Aorta (tissue), 5 donors: ENCODE data around the gene ELMO2. TPM values are rescaled to one million over a fixed set of nuclear protein-coding genes. Genes with fewer than 3 reads are reported as not detected.

ENCODE experiments used
- ATAC-seq: fragments of 200-7000 bp; cut with Tn5 transposase; one replicate; pipeline ENCODE4 v1.9.1; 2022; ENCODE audit warnings: moderate library complexity; ENCODE audit not compliant: low FRiP score
- DNase-seq, 2 donors: peaks; one replicate each; pipeline ENCODE4 v3.0.0-alpha.2; 2020
- H3K27ac ChIP-seq, 2 donors: one replicate each; pipeline ENCODE4 v1.5.1; 2013; ENCODE audit warnings: low read length in 2 of 2, mild to moderate bottlenecking in 2 of 2, moderate library complexity in 2 of 2, control low read depth in 1 of 2, inconsistent platforms in 1 of 2, low read depth in 1 of 2
- H3K27me3 ChIP-seq, 2 donors: one replicate each; pipeline ENCODE4 v1.6.1; 2013; ENCODE audit warnings: control low read depth in 1 of 2, low read length in 1 of 2, mild to moderate bottlenecking in 1 of 2, moderate library complexity in 1 of 2; ENCODE audit not compliant: insufficient read depth in 2 of 2, control insufficient read depth in 1 of 2
- H3K36me3 ChIP-seq, 2 donors: one replicate each; pipeline ENCODE4 v1.6.1; 2013; ENCODE audit warnings: control low read depth in 1 of 2, low read length in 1 of 2, mild to moderate bottlenecking in 1 of 2; ENCODE audit not compliant: insufficient read depth in 2 of 2, control insufficient read depth in 1 of 2
- H3K4me1 ChIP-seq, 2 donors: one replicate each; pipeline ENCODE4 v1.6.1; 2013; ENCODE audit warnings: low read length in 2 of 2, control low read depth in 1 of 2, mild to moderate bottlenecking in 1 of 2, moderate library complexity in 1 of 2; ENCODE audit not compliant: insufficient read depth in 2 of 2, control insufficient read depth in 1 of 2
- H3K4me3 ChIP-seq, 2 donors: one replicate each; pipeline ENCODE4 v1.5.1; 2013; ENCODE audit warnings: low read length in 2 of 2, control low read depth in 1 of 2, mild to moderate bottlenecking in 1 of 2
- H3K9me3 ChIP-seq: one replicate; pipeline ENCODE4 v1.6.1; 2013; ENCODE audit warnings: mild to moderate bottlenecking, low read length; ENCODE audit not compliant: control insufficient read depth
- WGBS, 2 donors: extraction: QIAGEN DNeasy Blood & Tissue Kit; methylation state at CpG; one replicate each; pipeline ENCODE4 v1.1.7; 2013; 5-methylcytosine and 5-hydroxymethylcytosine counted together
- intact Hi-C, 2 donors: fragments of 100-400 bp; cut with DNase I; formaldehyde crosslinking; loops; one replicate each; pipeline versions ENCODE4 v1.14.2 to v1.15.0; 2022
- polyA plus RNA-seq, 2 donors: library from polyadenylated mRNA; stranded (reverse); fragments of 200-250 nt; gene quantifications; one replicate each; pipeline ENCODE4 v1.2.3, GENCODE V29; 2013
- total RNA-seq, 2 donors: library from RNA; stranded (reverse); fragmentation: NEBNext Ultra II Directional; extraction: Animal tissue kit (Norgen Biotek cat#: 25700); gene quantifications; one replicate each; pipeline ENCODE4 v1.2.1, GENCODE V29; 2021
- donor health status: healthy with polysubstance abuse.
- donor health status: Bipolar disorder and iron deficiency.
- donor health status: DM: no; HTN: no; CAD: no.
- donor health status: DM: no; HTN: no; CAD: no.
- donor health status: DM: yes; HTN: yes; CAD: no.

Gene ELMO2
- total and polyA plus RNA-seq, 4 donors = 19.3 to 51.6 (median 35.8) TPM

DNA sequence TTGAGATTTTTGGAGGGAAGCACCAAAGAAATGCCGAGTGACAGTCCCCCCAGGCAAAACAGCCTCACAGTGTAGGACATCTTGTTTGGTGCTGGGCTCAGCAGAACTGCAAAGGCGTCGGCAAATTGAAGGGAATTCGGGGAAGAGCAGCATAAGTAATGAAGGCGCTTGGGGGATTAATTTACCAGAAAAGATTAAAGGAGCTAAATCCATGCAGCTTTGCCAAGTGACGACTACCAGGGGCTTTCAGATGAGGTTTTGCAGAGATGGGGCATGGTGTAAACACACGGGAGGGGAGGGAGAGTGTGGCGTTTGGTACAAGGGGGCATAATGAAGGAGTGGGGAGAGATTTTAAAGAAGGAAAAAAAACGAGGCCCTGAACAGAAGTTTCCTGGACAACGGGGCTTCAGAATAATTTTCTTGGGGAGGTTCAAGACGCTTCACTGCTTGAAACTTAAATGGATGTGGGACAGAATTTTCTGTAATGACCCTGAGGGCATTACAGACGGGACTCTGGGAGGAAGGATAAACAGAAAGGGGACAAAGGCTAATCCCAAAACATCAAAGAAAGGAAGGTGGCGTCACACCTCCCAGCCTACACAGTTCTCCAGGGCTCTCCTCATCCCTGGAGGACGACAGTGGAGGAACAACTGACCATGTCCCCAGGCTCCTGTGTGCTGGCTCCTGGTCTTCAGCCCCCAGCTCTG is 52.8 kb downstream of the ELMO2 start:
- Histone ChIP-seq H3K36me3 (no peaks in the 10 kb centered on the region), H3K4me3 (no peak overlapping the region), H3K4me1 (no peaks in the 10 kb centered on the region), H3K27me3 (no peaks in the 10 kb centered on the region), H3K9me3 (no peaks in the 10 kb centered on the region), H3K27ac (no peak overlapping the region)
- intact Hi-C loops = no loop called here
- ATAC-seq (no peak), DNase-seq (no peak)
- 71 to 75% methylated on average over 14 of the region's 14 CpGs for WGBS, 2 donors

DNA sequence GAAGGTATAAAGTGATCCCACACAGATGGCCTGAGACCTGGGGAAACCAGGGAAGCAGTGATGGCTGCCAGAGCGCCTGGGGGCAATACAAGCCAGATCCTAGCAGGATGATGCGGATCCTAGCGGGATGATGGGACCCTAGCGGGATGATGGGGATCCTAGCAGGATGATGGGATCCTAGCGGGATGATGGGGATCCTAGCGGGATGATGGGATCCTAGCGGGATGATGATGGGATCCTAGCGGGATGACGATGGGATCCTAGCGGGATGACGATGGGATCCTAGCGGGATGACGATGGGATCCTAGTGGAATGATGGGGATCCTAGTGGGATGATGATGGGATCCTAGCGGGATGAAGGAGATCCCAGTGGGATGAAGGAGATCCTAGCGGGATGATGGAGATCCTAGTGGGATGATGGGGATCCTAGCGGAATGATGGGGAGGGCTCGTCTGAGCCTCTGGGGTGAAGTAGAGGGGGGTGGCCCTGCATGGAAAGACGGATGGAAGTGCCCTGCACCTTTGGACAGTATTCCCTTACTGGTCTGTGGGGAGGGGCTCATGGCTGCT is 54.0 kb downstream of the ELMO2 start:
- Histone ChIP-seq H3K36me3 (no peaks in the 10 kb centered on the region), H3K4me3 (no peak overlapping the region), H3K27ac (no peak overlapping the region), H3K9me3 (no peaks in the 10 kb centered on the region), H3K27me3 (no peaks in the 10 kb centered on the region), H3K4me1 (no peaks in the 10 kb centered on the region)
- ATAC-seq = no peak
- intact Hi-C loops = no loop called here
- DNase-seq = no peak
- WGBS, 2 donors = 88 to 89% methylated on average over 18 of the region's 18 CpGs

GRCh38 chr20:46351357-46352058 is 54.9 kb downstream of the ELMO2 start:
- WGBS, 2 donors = 87 to 90% methylated on average over 7 of the region's 7 CpGs
- no peaks in the 10 kb centered on the region for H3K4me1 ChIP-seq

DNA sequence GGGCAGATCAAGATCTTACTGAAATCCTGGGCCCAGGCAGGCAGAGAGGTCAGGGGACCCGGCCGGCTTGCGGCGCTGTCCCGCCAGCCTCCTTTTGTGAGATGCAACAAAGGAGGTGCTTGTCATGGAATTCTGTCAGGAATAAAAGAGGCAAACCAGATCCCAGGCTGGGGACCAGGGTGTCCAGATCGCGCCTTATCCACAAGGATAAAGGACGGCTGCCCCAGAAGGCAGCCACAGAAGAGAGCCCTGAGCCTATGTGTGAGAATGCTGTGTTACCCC is 55.5 kb downstream of the ELMO2 start:
- Histone ChIP-seq H3K27me3 (no peaks in the 10 kb centered on the region), H3K36me3 (no peaks in the 10 kb centered on the region), H3K9me3 (no peaks in the 10 kb centered on the region), H3K4me1 (no peaks in the 10 kb centered on the region), H3K27ac (no peak overlapping the region), H3K4me3 (no peak overlapping the region)
- no peak for ATAC-seq
- DNase-seq = no peak
- WGBS, 2 donors = 86 to 97% methylated on average over 8 of the region's 8 CpGs
- intact Hi-C loops = no loop called here

More at GRCh38 chr20:46351357-46352058, 54.9 kb downstream of the ELMO2 start:
- no peak overlapping the region for H3K27ac ChIP-seq
- H3K36me3 ChIP-seq = no peaks in the 10 kb centered on the region
- ATAC-seq (no peak), DNase-seq (no peak)
- no peaks in the 10 kb centered on the region for H3K27me3 ChIP-seq
- intact Hi-C loops = no loop called here
- H3K9me3 ChIP-seq = no peaks in the 10 kb centered on the region
- no peak overlapping the region for H3K4me3 ChIP-seq

- no peaks in the 10 kb centered on the region for H3K27me3 ChIP-seq
- H3K4me3 ChIP-seq = no peak overlapping the region
- intact Hi-C loops = no loop called here
- 57 to 64% methylated on average over 13 of the region's 13 CpGs for WGBS, 2 donors
- no peak overlapping the region for H3K27ac ChIP-seq
- H3K36me3 ChIP-seq = no peaks in the 10 kb centered on the region
- DNase-seq (no peak), ATAC-seq (no peak)
- no peaks in the 10 kb centered on the region for H3K4me1 ChIP-seq
- H3K9me3 ChIP-seq = no peaks in the 10 kb centered on the region
These were observed 56.0 kb downstream of the ELMO2 start for GRCh38 chr20:46350201-46350985.

DNA sequence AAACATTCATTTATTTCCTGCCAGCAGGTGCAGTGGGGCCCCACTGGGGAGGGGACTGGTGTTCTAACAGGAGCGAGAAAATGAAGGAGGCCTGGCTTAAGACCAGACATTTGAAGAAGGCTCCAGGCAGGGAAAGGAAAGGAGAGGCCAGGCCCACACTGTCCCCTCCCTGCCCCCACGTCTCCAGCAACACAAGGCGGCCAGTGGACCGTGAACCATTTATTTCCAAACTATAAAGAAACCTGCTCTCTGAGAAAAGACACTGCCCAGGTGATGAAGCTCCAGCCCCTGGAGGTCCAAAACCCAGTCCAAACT is 56.7 kb downstream of the ELMO2 start:
- ATAC-seq = no peak
- Histone ChIP-seq H3K36me3 (no peaks in the 10 kb centered on the region), H3K27ac (no peak overlapping the region), H3K4me1 (no peaks in the 10 kb centered on the region), H3K27me3 (no peaks in the 10 kb centered on the region), H3K4me3 (no peak overlapping the region), H3K9me3 (no peaks in the 10 kb centered on the region)
- intact Hi-C loops = loop anchor here in 1 of 2 donors (5.0 kb wide), 1 partner anchor 217 kb away; no protein-coding TSS in a partner anchor
- 78 to 80% methylated on average over 4 of the region's 4 CpGs for WGBS, 2 donors
- DNase-seq = no peak

DNA sequence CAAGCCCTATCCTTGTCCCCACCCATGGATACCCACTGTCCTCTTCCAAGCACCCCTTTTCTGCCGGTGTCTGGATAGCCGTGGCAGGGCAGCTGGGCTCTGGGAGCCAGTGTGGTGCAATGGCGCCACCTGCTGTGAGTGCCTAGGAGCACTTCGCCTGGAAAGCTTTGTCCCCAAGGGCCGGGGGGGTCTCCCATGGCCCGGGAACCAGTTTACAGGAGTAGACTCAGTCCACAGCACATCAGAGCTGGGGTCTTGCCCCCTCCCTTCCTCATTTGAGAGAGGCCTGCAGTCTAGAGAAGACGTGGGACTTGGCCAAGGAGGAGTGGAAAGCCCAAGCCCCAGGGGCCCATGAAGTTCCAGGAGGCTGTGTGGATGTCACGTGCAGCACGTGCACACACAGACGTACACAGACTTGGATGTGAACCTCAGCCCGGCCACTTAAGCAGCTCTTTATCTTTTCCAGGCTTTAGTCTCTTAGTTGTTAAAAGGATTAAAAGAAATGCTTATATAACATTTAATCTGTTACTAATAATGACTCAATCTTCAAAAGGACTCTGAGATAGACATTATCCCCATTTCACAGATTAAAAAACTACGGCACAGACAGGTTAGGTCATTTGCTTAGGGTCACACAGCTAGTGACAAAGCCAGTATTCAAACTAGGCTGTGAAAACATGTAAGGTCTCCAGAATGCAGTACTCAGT is 57.2 kb downstream of the ELMO2 start:
- WGBS, 2 donors = 37 to 43% methylated on average over 12 of the region's 12 CpGs
- intact Hi-C loops = loop anchor here in 1 of 2 donors (5.0 kb wide), 1 partner anchor 217 kb away; no protein-coding TSS in a partner anchor
- Histone ChIP-seq H3K27ac (no peak overlapping the region), H3K9me3 (no peaks in the 10 kb centered on the region), H3K4me1 (no peaks in the 10 kb centered on the region), H3K4me3 (no peak overlapping the region), H3K27me3 (no peaks in the 10 kb centered on the region), H3K36me3 (no peaks in the 10 kb centered on the region)
- ATAC-seq = peak; percentile 68
- DNase-seq = peak in 1 of 2 donors; percentile 66
